HEK293T (cell line): ENCODE results near the gene PROX2.

Experiments
- CTBP1 ChIP-seq: fragments of 450-650 bp; IDR thresholded peaks from 2 replicates; pipeline ENCODE4 v1.6.1; 2016; ENCODE audit warnings: borderline replicate concordance
- FOXK2 ChIP-seq: fragments of 450-650 bp; IDR thresholded peaks from 2 replicates; pipeline ENCODE4 v1.6.1; 2016; ENCODE audit warnings: mild to moderate bottlenecking
- FOXM1 ChIP-seq: fragments of 450-650 bp; IDR thresholded peaks from 2 replicates; pipeline ENCODE4 v1.6.1; 2017; ENCODE audit warnings: mild to moderate bottlenecking, borderline replicate concordance
- HDGF ChIP-seq: fragments of 450-650 bp; IDR thresholded peaks from 2 replicates; pipeline ENCODE4 v1.6.1; 2017; ENCODE audit warnings: antibody characterized with exemption, borderline replicate concordance
- L3MBTL2 ChIP-seq: fragments of 450-650 bp; conservative IDR thresholded peaks from 2 replicates; pipeline ENCODE4 v1.6.1; 2016; ENCODE audit warnings: mild to moderate bottlenecking
- LEF1 ChIP-seq: fragments of 450-650 bp; IDR thresholded peaks from 2 replicates; pipeline ENCODE4 v1.6.1; 2017; ENCODE audit warnings: mild to moderate bottlenecking, borderline replicate concordance
- SP1 ChIP-seq: fragments of 450-650 bp; IDR thresholded peaks from 2 replicates; pipeline ENCODE4 v1.6.1; 2017
- TARDBP ChIP-seq: fragments of 450-650 bp; IDR thresholded peaks from 2 replicates; pipeline ENCODE4 v1.6.1; 2016

- TF ChIP-seq FOXM1 (no peak), HDGF (no peak), SP1 (no peak), CTBP1 (no peak), L3MBTL2 (no peak), FOXK2 (no peak), TARDBP (no peak), LEF1 (no peak)
Observed at GRCh38 chr14:74855945-74856344, 20.0 kb downstream of the PROX2 start.
